ENCODE data around the gene TSKU. TPM values are rescaled to one million over a fixed set of nuclear protein-coding genes. Genes with fewer than 3 reads are reported as not detected.
A peak's percentile ranks its signal among the peaks of the same experiment; 100 is the strongest.

The TSKU gene
- total RNA-seq, 1 experiment from 2014 or later = 41.5 TPM

DNA sequence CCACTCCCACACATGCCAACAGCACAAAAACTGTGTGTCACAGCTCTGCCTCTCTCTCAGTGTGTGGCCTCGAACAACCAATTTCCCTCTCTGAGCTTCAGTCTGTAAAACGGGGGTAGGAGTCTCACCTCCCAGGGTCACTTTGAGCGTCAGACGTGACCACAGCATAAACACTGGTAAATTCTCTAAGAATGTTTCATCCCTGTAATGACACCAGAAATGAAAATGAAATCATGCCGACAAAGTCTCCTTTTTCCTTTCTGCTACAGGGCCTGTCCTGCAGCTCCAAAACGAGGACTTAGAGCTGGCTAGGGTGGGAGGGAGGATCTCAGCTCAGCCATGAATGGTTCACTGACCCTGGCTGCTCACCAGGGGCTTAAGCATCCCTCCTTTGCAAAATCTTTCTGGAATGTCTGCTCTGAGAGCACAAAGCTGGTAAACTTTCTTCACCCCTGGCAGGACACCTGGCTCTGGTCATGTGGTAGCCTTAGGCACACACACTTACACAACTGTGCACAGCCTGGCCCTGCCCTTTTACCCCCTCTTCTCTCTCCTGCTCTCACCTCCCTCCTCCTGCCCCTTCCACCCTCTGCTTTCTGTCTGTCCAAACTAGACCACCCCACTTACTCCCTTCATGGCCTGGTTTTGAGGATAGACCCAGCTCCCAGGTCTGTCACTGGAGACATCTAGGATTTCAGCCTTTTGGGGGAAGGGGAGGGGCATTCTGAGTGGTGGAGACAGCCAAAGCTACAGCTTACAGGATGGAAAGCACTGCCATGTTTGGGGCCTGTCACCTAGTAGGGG is 12.3 kb upstream of the TSKU start:
- peak; percentile 84 for DNase-seq (ENCODE audit: low spot score)

DNA sequence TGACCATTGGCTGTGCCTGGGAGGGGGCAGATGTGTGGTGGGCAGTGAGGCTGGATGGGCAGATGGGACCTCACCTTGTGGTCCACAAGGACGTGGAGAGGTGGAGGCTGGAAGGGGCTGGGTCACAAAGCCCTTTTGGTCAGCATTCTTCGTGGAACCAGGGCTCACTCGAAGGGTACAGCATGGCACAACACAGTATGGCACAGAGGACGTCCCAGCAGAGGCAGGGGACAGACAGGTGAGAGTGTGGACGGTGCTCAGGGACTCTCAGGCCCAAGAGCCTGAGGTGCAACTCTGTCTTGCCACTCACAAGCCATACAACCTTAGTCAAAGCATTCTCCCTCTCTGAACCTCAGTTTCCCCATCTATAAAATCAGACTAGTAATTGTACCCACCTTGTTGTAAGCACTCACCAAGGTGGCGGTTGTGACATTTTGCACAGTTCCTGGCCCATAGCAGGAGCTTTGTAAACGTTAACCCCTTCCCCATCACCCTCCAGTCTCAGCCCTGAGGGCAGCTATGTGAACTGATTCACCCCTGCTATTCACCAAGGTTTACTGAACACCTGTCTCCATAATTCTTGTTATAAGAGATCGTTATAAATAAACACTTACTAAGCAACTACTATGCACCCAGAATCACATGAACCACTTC is 11.6 kb upstream of the TSKU start:
- DNase-seq (ENCODE audit: low spot score) = no peak

DNA sequence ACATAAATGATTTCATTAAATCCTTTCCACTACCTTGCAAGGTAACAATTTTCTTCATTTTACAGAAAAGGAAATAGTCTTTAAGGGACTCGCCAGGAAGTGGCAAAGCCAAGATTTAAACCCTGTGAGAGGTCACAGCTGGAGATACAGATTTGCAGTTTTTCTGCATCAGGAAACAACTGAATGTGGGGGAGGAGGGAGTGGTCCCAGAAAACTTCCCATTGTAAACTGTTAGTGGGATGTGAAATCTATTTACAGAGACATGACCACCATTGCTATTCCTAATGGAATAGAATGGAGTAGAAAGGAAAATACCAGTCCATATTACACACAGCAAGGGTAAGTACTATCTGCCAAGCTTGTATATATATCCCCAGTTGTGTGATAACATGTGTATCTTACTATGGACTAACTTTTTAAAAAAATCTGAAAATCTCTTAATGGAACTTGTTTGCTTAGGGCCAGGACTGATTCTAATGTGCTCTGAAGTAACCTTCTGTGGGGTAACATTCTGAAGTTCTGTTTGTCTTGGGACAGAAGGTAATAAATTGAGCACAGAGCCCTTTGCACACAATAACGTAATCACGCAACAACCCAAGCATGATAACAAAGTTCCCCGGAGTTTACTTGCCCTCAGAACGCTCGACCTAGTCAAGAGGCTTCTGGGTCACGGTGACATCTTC is 10.9 kb upstream of the TSKU start:
- DNase-seq (ENCODE audit: low spot score) = no peak

DNA sequence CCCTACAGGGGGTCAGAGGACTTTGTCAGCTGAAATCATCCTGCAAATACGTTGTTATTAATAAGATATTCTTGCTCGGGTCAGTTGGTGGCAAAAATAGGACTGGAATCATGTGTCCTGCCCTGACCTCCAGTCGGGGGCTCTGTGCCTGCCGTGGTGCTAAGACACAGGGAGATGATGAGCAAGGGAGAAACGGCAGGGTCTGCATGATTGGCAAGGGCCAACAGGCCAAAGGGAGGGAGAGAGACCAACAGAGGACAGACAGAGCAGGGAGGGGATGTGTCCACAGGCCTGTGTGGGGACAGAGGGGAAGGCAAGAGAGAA is 10.4 kb upstream of the TSKU start:
- no peak for DNase-seq (ENCODE audit: low spot score)

DNA sequence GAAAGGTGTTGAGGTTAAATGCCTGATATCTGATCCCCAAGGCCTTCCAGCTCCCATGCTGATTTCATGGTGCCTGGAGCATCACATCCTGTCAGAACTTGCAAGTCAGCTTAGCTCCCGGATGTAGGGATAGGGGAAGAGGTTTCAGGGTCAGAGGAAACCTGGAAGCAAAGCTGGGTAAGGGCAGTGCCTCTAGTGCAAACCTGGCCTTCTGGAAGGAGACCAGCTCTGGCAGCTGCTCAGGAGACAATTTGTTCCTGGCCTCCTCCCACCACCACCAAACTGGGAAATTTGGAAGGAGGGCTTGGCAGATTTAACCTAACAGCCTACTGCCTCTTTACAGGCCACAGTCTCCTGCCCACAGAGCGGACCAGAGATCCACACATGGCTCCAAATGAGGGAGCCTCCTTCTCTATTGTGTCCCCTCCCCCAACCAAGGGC is 9.2 kb upstream of the TSKU start:
- DNase-seq (ENCODE audit: low spot score) = no peak

DNA sequence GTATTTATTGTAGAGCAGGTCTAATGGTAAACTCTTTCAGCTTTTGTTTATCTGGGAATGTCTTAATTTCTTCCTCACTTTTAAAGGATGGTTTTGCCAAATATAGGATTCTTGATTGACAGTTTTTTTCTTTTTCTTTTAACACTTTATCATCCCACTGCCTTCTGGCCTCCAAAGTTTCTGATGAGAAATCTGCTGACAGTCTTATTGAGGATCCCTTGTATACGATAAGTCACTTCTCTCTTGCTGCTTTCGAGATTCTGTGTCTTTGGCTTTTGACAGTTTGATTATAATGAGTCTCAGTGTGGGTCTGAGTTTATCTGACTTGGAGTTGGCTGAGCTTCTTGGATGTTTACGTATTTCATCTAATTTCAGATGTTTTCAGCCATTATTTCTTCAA is 6.7 kb upstream of the TSKU start:
- DNase-seq (ENCODE audit: low spot score) = no peak

DNA sequence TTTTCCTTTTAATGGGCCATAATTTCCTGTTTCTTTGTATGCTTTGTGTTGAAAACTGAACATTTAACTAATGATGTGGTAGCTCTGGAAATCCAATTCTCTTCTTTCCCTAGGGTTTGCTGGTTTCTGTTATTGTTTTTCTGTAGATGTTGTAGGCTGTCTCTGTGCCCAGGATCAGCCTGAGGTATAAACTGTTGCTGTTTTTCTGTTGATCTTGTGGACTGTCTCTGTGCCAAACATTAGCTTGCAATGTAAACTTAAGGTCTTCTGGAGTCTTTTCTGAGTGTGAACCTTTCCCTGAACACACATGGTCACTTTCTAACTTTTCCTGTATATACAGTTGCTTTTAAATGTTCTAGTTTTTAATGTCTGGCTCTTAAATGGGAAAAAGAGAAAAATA is 5.9 kb upstream of the TSKU start:
- DNase-seq (ENCODE audit: low spot score) = no peak

DNA sequence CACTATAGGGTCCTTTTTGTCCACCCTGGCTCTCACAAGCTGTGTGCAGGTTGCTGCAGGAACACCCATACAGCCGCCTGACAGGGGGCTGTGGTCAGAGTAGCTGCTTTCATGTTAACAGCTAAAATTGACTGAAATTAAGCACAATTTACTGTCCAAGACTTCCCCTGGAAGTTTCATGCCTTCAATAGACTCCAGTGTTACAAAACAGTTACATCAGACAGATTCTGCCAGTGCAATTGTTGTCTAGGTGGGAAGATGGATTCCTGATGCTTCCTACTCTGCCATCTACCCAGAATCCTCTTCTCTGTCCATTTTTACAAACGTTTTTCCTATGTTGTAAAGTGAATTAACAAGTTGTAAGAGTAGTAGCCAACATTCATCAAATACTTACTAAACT is 5.3 kb upstream of the TSKU start:
- DNase-seq (ENCODE audit: low spot score) = no peak

DNA sequence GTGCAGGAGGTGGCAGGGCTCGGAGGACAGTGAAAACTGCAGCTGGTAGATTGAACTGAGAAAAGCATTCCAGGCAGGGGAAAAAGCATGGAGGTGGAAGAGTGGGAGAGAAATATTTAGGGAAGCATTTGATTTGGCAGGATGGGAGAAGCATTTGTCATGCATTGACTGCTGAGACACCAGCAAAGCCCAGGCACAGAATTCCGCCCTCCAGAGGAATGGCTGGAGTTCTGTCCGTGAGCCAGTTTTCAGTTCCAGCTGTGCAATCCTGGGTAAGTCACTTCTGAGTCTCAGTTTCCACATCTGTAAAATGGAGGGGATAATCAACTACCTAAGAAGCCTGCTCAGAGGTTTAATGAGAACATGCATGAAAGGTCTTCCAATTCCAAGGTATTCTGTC is 4.3 kb upstream of the TSKU start:
- DNase-seq (ENCODE audit: low spot score) = no peak

DNA sequence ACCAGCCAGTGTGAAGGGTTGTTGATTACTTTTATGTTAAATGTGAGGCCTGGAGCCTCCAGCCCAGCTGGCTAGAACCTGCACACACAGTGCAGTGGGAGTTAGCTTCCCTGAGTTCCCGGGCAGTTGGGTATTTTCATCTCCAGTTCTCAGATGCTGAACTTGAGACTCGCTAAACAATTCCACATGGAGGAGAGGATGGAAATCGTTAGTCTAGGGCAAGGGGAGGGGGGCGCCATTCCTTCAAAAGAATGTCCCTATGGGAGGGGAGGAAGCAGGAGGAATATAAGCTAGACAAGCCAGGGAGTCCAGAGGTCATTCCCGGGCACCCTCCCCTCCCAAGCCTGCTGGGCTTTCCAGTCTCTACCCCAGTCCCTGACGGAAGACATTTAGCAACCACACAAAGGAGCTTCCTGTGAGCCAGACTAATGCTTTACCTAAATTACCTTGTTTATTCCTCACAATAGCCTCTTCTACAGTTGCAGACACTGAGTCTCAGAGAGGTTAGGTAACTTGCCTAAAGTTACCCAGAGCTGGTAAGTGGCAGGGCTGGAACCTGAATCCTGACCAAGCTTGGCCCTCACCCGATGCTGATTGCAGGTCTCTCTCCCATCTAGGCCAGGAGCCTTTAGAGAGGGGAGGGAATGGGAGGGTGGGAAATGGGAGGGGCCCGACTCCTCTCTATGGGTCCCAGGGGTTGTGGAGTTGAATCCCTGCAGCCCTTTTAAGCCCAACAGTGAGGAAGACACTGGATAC is 1.9 kb upstream of the TSKU start:
- DNase-seq (ENCODE audit: low spot score) = no peak

DNA sequence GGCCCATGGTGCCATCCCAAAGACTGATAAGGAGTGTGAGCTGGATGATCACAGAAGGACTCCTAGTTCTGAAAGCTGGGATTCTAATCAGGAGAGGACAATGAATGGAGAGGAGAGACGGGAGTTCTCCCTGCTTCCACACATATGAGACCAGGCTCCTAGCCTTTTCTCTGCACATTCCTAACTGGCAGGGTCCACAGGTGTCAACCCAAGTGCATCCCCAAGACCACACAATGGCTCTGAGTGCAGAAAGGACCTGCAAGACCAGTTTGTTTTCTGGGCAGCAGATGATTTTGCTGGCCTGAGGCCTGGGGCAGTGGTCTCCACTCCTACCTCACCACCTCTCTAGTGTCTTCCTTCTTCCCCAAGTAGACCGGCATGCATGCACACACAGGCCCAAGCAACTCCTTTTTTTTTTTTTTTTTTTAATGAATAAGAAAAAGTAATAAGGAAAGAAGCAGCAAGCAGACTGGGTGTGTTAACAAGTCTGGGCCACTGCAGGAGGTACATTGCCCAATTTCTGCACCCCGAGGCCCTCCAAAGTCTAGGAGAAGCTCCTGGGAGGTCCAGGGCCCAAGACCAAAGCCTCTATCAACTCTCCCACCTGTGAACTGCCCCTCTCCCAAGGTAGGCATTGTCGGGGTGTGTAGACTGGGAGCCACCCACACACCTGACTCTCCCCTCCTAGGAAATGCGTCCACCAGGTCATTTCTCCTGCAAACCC is 1.2 kb upstream of the TSKU start:
- DNase-seq (ENCODE audit: low spot score) = no peak

DNA sequence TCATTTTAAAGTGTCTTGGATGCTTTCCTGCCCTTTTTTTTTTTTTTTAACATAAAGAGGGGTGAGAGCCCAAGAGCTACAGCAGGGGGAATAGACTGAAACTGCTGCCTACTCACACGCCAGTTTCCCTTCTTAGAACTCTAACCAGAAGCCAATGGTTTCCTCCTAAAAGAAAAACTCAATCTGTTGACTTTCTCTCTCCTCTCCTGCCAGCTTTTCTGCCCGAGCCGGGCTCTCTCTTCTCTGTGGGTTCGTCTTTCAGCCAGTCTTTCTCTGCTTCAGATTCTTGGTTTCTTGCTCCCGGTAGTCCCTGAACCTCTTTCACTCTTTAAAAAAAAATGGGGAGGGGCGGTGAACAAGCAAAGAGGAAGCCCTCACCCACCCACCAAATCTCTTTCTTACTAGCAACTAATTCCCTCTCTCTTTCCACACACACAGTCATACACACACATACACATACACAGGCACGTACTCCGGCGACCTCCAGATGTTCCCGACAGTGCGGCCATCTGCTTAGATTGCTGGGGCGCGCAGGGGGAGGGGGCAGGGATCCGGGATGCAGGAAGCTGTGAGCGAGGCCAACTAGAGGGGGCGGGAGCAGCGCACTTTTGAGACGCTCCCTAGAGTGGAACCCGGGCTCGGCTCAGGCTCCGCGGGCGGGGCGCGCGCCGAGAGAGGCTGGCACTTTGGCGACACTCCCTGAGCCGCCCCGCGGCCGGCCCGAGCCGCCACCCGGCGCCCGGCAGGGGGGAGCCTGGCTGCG is 444 bp upstream of the TSKU start:
- peak; percentile 86 for DNase-seq (ENCODE audit: low spot score)

DNA sequence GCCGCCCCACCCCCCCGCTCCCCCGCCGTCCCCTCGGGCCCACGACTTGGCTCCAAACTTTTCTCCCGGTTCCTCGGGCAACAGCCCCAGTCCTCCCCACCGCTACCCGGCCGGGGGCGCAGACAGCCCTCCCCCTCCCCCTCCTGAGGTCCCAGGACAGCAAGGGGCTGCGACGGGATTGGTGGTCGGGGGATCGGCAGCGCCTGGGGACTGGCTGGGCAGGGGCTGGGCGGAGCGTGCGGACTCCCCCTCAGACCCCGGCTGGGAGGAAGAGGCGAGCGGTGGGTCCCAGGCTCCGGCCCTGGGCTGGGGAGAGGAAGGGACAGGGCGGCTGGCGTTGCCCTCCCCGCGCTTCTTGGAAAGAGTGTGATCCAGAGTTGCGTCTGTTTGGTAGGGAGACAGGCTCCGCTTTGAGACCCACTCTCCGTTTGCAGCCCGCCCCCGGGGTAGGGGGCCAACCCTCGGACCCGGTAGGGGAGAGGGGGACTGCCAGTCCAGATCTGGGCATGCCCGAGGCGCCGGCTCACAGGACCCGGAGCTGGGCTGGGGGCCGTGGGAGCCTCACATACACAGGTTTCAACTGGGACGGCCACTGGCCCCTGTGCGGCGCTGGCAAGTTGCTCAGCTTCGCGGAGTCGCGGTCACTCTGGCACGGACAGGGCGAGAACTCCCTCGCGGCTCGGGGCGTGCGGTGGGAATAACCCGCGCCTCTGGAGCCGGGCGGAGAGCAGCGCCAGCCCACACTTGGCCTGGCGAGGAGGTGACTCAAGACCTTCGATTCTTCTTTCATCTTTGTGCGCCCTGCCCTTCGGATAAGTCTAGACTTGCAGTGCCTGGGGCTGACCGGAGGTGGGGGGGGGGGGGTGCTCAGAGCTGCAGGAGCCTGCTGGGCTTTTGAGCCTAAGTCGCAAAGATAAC is 999 bp downstream of the TSKU start:
- peak; percentile 66 for DNase-seq (ENCODE audit: low spot score)

DNA sequence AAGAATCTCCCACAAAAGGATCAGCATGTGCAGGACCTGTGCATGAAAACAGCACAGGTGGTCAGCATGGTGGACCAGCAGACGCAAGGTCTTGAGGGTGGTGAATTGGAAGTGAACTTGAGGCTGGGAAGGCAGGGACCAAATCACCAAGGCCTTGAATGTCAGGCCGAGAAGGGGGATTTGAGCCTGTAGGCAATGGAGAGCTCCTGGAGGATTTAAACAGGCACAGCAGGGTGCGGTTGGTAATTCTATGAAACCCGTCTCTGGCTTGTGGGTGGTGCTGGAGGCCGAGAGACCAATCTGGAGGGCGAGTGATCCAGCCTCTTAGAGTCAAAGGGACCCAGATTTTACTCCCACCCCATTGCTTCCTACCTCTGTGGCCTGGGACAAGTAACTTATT is 2.4 kb downstream of the TSKU start:
- no peak for DNase-seq (ENCODE audit: low spot score)

DNA sequence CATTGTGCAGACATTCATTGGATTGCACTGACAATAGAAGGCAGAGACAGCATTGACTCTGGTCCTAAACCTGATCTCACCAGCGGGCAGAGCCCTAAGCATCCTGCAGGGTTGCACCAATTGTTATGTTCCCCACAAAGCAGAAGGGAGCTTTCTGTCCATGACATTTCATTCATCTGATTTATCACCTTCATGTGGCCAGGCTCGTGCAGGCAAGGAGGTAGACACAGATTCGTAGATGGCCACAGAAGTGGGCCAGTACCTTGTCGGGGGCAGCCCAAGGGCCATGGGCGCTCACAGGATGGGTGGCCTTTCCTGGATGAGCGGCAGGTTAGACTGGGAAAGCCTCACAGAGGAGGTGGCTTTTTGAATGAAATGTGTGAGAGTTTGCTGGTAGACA is 2.9 kb downstream of the TSKU start:
- no peak for DNase-seq (ENCODE audit: low spot score)

DNA sequence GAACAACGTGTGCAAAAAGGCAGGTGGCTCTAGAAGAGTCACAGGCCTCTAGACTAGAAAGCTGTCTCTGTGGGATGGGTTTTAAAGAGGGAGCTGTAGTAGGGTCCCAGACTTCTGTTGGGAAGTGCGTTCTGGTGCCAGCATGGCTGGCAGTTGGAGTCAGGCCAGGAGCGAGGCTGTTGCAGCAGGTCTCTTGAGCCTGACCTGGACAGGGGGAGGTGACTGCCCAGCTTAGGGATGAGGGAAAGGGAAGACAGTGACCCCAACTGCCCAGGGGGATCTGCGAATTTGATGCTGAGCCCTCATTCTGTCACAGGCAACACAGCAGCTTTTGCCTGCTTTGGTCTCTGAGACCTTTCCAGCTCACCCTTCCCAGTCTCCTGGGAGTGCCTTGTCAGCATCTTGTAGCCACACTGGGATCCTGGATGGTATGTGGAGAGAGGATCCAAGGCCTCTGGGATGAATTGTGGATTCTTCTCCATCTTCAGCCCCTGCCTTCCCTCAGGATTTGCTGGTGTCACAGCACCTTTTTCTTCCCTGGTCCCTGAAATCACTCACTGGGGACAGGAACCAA is 3.4 kb downstream of the TSKU start:
- DNase-seq (ENCODE audit: low spot score) = no peak

DNA sequence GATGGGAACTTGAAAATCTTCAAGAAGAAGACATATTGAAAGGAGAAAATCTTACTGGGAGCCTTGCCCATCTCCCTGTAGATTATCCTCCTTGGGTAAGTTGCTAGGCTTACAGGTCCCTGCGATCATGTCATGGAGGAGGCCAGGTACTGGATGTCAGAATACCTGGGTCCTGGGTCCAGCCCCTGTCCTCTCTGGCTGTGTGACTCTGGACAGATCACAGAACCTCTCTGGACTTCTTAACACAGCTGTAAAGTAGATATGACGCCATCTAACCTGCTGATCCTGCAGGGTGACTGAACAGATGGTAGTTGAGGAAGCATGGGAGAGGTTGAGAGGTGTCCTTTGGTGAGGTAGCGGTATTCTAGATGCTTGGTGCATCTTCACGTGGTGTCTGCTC is 4.1 kb downstream of the TSKU start:
- no peak for DNase-seq (ENCODE audit: low spot score)

DNA sequence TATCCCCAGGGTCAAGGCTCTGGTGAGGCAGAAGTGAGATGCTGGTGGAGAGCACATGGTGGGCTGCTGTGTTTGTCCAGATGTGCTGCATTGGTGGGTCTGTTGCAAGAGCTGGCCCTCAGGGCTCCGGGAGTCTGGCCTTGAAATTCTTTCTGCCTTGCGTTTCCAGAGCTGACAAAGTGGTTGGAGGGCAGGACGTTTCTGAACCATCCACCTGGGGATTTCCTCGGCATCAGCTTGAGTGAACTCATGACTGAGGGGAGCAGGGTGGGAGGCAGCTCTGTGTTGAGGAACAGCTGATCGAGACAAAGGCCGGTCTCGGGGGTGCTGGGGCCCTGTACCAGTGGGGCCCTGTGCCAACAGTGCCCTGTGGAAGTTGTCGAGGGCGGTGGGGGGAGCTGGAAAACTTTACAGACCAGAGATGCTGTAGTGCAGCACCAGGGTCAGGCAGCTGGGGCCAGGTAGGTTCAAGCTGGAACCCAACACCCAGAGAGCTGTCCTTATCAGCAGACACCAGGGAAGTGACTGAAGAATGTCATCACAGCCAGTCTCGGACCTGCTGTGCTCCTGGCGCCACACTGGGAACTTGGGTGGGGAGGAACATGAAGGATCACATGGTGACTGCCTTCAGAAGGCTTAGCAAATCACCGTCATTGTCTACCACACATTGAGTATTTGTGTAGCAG is 4.9 kb downstream of the TSKU start:
- DNase-seq (ENCODE audit: low spot score) = no peak

All from A172 (cell line).